DOHH2 (cell line): Measurements from ENCODE around the gene RASGRF1.

ENCODE experiments used
- CTCF ChIP-seq: fragments of 200-600 bp; sonication (generic); IDR thresholded peaks from one replicate; pipeline ENCODE4 v1.5.1; 2014; ENCODE audit warnings: antibody characterized with exemption, mild to moderate bottlenecking, low read depth, low read length; ENCODE audit not compliant: poor library complexity, severe bottlenecking
- EZH2phosphoT487 ChIP-seq: fragments of 200-600 bp; sonication (generic); IDR thresholded peaks from 2 replicates; pipeline ENCODE4 v1.6.1; 2017; ENCODE audit warnings: borderline replicate concordance, mild to moderate bottlenecking, antibody characterized with exemption, low read length, moderate library complexity, mixed read lengths

- TF ChIP-seq CTCF (peak; percentile 55), EZH2phosphoT487 (no peak)
These were observed 83.5 kb downstream of the RASGRF1 start for GRCh38 chr15:79007066-79007465.
